HG02571 (cell line): ENCODE data around the gene LRTM2.

ENCODE experiments used
- ATAC-seq: cut with Tn5 transposase; IDR thresholded peaks from one replicate; pipeline ENCODE4 v1.9.1; 2021; ENCODE audit warnings: mild to moderate bottlenecking, moderate library complexity; ENCODE audit not compliant: unreplicated experiment

Gene LRTM2

DNA sequence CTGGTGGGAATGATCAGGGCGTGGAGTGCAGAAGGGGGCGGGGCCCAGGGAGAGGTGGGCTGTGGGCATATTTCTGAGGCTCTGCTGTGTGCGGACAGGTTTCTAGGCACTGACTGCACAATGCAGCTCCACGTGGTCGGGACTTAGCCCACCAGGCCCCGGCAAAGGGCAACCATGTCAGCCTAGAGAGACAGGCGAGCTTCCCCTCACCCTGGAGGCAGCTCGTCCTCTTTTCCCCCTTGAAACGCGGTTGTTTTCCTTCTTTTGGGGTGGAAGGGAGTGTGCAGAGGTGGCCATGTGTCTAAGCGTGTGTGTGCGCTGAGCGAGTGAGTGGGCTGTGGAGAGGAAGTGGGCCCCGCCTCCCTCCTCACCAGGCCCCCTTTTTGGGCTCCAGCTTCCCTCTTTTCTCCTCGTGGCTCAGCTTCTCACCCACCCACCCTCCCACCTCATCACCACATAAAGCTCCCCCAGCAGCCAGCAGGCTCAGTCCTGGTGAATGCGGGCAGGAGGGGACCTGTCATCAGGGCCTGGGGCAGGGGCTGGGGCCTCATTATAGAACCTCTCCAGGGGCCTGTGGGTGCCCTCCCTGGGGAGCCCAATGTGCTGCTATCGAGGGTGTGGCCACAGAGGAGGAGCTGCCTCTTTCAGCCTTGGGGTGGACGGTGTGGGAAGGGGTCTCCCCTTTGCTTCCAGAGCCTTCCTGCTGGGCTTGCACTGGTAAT lies 22.0 kb downstream of the LRTM2 start:
- no peak for ATAC-seq

DNA sequence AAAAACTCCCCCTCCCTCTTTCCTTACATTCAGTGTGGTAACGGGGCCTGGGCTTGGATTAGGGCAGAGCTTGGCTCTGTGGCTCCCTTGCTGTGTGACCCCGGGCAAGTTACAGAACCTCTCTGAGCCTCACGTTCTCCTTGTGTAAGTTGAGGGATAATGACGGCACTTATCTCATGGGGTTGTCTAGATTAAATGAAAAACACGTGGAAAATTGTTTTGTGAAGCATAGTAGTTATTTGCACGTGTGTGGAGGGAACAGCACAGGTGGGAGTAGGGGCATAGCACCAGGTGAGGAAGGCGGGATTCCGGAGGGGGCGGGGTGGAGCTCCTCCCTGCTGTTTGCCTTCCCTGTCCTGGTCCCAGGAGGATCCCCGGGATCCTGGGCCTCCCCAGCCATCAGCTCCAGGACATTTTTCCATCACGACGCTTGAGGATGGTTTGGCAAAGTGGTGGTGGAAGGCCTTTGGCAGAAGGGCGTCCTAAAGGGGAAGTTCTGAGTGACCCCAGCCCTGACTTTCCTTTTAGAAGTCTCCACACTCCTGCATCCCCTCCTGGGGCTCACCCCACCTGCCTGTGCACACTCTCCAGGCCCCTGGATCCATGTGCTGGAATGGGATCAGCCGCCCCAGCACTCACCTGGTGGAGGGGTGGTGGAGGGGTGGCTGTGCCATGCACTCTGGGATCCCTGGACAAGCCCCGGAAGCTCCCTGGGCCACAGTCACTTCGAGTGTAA lies 22.7 kb downstream of the LRTM2 start:
- no peak for ATAC-seq

DNA sequence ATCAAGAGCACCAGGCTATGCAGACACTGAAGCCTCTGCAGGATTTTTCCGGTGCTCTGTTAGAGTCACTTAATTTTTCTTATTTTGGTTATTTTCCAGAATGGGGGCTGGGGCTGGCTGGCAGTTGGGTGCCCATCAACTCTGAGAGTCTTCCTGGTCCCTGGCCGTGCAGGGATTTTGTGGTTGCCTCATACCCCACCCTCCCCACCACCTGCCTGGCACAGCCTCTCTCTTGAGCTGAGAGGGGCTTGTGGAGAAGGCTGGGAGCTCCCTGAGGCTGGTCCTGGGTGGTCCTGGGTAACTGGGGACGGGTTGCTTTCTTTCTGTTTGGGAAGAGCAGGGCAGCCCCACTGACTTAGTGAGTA lies 23.3 kb downstream of the LRTM2 start:
- no peak for ATAC-seq

DNA sequence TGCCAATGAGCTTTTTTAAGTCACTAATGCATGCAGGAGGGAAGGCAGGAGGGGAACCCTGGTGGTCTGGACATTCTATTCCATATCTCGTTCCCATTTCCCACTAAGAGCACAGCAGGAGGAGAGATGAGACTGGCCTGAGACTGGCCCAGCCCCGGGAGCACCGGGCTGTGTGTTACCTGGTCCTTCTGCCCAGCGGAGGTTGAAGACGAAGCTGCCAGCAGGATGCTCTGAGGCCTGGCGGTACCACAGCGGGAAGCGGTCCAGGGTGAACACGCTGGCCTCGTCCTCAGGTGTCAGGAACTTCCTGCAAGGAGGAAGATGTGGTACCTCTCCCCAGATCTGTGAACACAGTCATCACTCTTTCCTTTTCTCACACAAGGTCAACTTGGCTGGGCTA lies 23.9 kb downstream of the LRTM2 start:
- no peak for ATAC-seq

DNA sequence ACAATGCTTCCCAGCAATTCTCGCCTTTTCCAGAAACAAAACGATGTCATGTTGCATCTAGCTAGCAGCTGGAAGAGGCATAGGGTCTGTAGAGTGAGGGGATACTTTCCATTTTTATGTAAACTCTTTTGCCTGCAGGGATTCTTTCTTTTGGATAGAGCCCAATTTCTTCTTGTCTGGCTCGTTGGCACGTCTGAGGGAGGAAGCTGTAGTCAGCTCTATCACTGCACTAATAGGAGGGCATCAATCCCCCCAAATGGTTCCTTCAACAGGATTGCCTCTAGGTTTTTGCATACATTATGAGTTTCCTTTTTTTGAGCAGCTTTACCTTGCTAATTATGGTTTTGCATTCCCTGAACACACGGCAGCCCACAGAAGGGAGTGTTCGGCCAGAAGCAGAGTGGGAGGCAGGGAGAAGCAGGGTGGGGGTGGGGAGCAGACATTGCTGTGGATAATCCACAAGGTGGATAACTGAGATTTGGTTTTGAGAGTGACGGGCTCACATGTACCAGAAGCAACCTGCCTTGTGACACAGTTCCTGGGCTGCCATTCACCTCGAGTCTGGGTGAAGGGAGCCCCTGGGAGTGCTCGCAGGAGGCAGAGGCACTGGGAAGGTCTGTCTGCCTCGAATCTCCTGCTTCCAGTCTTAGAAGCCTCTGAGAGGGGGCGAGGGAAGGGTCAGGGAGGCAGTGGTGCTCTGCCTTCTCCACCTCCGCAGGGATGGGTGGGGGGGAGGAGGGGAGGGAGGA lies 24.5 kb downstream of the LRTM2 start:
- ATAC-seq: no peak

DNA sequence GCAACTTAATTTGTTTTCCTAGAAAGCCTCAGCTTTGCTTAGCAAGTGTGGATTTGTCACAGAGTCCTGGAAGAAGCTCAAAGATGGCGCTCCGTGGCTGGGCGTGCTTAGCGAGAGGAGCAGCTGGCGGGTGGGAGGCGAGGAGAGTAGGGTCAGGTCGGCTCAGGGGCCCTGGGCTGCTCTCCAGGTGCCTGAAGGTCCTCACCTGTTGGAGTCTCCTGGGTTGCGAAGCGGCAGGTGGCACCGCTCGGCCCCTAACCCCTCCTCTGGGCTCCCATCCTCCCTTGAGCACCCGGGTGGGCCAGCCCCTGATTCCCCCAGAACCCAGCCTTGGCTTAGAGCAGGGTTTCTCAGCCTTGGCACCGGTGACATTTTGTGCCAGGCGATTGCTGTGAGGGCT lies 25.1 kb downstream of the LRTM2 start:
- no peak for ATAC-seq

DNA sequence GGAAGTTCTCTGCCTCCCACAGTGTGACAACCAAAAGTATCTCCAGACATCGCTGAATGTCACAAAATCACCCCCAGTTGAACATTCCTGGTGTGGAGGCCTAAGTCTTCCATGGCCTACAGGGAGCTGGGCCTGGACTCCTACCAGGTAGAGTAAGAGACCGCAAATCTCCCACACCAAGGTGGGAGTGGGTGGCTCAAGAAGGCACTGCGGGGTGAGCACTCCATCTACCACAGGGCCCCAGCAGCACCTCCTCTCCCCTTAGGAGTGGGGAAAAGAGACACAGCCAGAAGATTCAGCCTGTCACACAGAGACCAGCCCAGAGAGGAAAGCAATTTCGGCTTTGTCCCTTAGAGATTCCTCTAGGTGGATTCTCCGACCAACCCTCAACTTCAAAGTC lies 25.5 kb downstream of the LRTM2 start:
- ATAC-seq: no peak

DNA sequence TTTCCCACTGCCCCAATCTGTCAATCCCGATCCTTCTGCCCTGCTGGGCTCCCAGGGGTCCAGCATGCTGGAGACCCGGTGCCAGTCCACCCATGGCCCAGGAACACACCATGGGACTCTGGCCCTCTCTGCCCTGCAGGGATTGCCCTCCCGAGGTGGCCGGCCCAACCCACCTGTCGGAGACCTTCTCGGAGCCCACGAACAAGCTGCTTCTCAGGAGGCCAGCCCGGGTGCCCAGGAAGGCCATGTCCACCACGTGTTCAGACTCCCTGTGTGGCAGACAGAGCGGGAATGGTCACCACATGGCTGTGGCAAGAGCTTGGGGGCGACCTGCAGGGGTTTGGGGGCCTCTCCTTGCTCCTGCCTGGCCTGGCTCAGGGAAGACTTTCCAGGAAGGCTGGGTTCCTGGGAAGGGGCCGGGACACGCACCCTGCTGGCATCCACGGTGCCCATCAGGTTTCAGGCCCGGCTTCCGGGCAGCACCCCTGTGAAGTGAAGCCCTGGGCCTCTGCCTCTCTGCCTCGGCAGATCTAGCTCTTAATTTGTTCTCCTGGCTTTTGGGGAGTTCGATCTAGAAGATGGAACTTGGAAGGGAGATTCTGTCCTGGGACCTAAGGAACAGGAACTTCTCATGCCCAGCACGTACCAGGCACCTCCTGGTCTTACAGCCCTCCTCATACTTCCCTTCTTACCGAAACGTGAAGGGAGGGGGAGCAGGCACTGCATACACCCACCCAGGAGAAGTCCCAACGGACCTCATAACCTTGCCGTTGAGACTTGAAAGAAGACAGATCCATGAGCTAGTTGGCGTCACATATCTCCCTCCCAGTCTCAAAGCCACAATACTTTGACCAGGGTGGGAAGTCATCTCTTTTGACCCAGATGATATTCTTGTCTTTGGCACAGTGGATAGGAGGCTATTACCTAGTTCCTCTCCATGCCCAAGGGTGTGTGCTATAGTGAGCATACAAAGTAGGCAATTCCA lies 26.3 kb downstream of the LRTM2 start:
- no peak for ATAC-seq

DNA sequence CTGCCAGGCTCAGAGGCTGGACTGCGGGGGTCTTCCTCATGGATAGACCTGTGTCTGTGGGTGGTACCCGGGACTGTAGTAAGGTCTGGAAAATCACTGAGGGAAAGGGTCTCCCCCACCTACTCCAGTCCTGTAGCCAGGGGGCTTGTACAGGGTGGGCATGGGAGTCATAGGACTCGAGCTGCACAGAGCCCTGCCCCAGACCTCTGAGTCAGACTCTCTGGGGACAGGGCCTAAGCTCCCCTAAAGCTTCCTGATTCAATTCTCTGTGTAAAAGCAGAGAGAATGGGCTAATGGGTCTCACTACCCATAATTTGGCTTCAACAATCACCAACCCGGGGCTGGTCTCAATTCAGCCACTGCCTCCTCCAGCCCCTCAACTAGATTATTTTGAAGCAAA lies 27.0 kb downstream of the LRTM2 start:
- ATAC-seq: no peak

DNA sequence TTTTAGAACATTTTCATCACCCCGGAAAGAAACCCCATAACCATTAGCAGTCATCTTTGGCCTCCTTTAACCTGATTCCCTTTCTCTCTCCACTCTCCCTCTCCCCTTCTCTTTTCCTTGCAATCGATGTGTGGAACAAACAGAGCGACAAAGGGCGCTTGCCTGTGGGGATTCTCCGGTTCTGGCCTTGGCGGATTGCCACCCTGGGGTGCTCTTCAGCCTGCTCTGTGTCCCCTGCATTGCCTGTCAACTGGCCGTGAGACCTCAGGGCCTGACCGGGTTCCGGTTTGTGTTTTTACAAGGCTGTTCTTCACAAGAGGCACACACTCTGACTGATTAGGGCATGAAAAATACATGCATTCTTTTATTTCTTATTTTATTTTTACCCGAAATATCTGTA lies 27.8 kb downstream of the LRTM2 start:
- ATAC-seq: no peak

DNA sequence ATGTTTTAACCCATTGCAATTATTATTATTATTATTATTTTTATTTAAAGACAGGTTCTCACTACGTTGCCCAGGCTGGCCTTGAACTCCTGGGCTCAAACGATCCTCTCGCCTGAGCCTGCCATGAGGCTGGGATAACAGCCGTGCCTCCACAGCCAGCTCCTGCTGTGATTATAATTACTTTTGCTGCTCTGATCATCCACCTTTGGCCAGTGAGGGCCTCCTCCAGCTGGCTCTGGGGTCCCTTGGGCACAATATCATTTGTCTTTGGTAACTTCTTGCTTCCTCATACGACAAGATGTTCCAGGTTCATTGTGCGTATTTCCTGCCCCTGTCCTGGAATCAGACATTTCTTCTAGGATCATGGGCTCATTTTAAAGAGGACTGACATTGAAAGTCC lies 28.4 kb downstream of the LRTM2 start:
- ATAC-seq: no peak

DNA sequence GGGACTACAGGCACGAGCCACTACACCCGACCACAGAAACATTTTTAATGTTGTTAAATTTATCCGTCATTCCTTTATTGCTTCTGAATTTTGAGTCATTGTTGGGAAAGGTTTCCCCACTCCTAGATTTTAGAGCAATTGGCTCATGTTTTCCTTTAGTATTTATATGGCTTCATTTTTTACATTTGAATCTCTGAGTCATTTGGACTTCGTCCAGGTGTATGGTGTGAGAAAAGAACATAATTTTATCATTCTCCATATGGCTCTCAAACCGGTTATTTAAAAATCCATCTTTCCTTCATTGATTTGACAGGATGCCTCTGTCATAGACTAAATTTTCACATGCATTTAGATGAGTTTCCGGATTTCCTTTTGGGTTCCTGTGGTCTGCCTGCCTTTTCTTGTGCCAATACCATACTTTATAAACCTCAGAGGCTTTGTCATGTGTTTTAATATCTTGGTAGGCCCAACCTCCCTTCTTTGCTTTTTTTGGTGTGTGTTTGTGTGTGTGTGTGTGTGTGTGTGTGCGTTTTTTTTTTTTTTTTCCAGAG lies 30.9 kb downstream of the LRTM2 start:
- ATAC-seq: no peak

DNA sequence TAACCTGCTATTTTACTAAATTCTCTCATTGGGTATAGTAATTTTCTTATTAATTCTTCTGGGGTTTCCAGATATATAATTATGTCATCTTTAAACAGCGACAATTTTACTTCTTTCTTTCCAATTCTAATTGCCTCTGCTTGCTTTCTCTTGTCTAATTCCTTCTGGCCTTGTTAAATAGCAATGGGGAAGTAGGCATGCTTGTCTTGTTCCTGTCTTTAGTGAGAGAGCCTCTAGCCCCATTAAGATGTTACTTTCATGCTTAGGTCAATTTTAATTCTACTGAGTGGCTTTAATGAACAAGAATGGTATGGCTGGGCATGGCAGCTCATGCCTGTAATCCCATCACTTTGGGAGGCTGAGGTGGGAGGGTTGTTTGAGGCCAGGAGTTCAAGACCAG lies 31.7 kb downstream of the LRTM2 start:
- no peak for ATAC-seq

DNA sequence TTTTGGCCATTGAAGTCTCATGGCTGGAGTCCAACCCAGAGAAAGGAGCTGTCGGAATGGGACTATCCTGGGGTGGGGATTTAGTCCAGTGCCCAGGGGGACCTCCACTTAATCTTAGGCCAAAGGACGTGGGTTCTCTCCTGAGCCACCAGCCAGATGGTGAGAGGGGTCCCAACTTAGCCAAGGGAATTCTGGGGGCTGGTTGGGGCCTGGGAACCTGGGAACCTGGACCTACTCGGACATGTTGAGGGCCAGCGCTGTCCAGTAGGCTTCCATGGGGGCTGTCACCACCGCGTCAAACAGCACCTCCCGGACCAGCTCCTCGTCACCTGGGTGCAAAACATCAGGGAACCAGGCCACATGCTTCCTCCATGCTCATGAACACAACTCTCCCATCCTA lies 33.4 kb downstream of the LRTM2 start:
- no peak for ATAC-seq

DNA sequence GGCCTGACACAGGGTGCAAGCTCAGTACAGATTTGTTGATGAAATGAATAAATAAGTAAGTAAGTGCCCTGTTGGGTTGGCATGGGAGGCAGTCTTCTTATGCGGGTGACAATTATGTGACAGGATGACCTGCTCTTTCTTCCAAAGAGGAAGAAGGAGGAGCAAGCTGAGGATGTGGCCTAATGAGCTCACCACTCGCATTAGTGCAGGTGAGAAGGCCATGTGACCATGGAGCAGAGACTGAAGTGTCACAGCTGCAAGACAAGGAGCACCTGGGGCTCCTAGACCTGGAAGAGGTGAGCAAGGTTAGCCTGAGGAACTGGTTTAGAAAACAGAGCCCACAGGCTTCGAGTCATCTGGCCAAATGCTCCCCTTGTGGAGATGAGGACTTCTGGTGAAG lies 34.9 kb downstream of the LRTM2 start:
- ATAC-seq: no peak

DNA sequence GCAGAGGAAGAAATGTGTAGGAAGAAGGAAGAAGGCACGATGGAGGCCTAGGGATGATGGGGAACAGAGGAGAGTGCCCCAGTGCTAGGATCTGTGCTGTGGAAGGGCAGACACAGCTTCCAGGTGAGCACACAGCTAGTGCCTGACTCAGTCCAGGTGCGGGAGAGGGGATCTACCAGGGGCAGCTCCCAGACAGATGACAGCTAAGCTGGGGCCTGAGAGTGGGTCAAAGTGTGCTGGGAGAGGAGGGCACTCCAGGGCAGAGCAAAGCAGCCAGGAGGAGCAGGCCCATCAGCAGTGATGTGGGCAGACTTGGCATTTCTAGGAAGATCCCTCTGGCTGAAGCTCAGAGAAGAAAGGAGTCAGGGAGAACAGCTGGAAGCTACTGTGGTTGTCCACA lies 36.7 kb downstream of the LRTM2 start:
- ATAC-seq: no peak

DNA sequence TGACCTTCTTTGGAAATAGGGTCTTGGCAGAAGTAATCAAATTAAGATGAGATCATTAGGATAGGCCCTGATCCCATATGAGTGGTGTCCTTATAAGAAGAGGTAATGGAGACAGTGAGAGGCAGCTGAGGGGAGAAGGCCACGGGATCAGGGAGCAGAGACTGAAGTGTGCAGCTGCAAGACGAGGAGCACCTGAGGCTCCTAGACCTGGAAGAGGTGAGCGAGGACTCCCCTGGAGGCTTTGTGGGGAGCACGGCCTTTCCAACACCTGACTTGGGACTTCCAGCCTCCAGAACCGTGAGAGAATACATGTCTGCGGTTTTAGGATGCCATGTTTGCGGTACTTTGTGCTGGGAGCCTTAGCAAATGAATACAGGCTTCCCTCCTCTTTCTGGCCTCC lies 37.5 kb downstream of the LRTM2 start:
- no peak for ATAC-seq

DNA sequence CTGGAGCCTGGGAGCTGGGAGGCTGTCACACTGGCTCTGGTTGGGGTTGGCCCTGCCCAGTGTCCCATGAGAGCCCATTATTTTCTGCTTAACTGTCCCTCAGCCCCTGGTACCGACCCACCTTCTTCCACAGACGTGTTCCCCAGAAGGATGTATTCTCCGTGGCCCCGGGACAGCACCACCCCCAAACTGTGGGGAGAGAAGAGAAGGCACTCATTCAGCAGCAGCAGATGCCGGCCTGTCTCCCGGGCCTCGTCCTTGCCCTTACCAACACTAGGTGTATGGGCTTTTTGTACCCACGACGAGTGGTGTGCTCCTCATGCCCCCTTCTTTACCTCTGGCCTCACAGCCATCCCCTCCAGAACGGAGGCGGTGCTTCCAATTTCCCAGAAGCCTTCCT lies 38.1 kb downstream of the LRTM2 start:
- ATAC-seq: no peak

DNA sequence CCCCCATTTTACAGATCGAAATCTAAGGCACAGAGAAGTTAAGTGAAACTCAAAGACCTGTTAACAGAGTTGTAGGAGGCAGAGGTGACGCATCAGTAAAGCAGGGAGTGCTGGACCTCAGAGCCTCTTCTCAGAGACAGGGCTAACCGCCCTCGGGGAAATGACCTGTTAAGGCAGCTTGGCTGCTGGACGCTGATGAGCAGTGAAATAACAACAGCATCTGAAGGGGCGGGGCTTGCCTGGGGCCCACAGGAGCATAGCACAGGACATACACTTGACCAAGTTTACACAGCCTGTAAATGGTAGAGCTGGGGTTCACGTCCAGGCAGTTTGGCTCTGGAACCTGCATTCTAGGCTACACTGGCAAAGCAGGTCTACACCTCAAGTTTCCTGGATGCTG lies 39.3 kb downstream of the LRTM2 start:
- ATAC-seq: no peak

DNA sequence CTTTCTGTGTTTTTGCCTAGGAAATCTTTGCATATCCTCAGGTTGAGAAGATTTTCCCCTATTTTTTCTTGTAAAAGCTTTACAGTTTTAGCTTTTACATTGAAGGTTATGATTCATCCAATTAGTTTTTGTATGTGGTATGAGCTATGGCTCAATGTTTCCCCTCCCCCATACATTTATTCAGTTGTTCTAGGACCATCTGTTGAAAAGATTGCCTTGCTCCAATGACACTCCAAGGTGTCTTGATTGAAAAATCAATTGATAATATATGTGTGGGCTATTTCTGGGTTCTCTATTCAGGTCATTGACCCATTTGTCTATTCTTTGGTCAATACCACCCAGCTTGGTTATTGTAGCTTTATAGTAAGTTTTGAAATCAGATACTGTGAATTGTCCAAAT lies 42.6 kb downstream of the LRTM2 start:
- no peak for ATAC-seq

DNA sequence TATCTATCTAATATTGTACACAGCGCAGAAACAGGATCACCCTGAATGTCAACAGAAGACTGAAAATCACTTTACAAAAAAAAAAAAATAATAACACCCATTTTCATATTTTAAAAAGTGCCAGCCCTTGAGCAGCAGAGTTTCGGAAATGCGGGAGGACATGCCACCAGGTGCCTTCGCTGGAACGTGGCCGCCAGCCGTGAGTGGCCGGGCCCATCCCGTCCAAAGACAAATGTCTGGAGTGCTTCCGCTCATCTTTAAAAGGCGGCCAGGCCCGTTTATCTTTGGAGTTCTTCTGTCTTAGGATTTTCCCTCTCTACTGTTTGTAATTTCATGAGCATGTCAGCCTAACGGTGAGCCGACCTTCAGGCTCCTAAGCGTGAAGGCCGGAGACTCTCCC lies 43.5 kb downstream of the LRTM2 start:
- no peak for ATAC-seq
